GM18508 (cell line): ENCODE results near the gene KIAA0753.

Experiments
- ATAC-seq: cut with Tn5 transposase; IDR thresholded peaks from one replicate; pipeline ENCODE4 v1.9.1; 2021; ENCODE audit warnings: moderate number of reproducible peaks; ENCODE audit not compliant: insufficient read depth, unreplicated experiment

KIAA0753 gene

GRCh38 chr17:6643451-6644125 lies 3.1 kb upstream of the KIAA0753 start:
- ATAC-seq = no peak

- ATAC-seq = no peak
These were observed 2.1 kb upstream of the KIAA0753 start for GRCh38 chr17:6642592-6642991.

- no peak for ATAC-seq
These were observed 844 bp upstream of the KIAA0753 start for GRCh38 chr17:6641247-6641863.

- no peak for ATAC-seq
These were observed 650 bp downstream of the KIAA0753 start for GRCh38 chr17:6639586-6640535.

- no peak for ATAC-seq
These were observed 1.4 kb downstream of the KIAA0753 start for GRCh38 chr17:6639014-6639585.

GRCh38 chr17:6638046-6638908 lies 2.2 kb downstream of the KIAA0753 start:
- no peak for ATAC-seq

- ATAC-seq = no peak
These were observed 3.1 kb downstream of the KIAA0753 start for GRCh38 chr17:6637458-6637840.

GRCh38 chr17:6636616-6637457 lies 3.7 kb downstream of the KIAA0753 start:
- ATAC-seq = no peak

- no peak for ATAC-seq
These were observed 4.4 kb downstream of the KIAA0753 start for GRCh38 chr17:6636105-6636504.

- ATAC-seq = no peak
These were observed 7.2 kb downstream of the KIAA0753 start for GRCh38 chr17:6633263-6633662.

- ATAC-seq = no peak
These were observed 8.0 kb downstream of the KIAA0753 start for GRCh38 chr17:6632530-6632929.

GRCh38 chr17:6630390-6630789 lies 10.1 kb downstream of the KIAA0753 start:
- no peak for ATAC-seq

GRCh38 chr17:6627019-6627418 lies 13.5 kb downstream of the KIAA0753 start:
- ATAC-seq = no peak

- no peak for ATAC-seq
These were observed 13.9 kb downstream of the KIAA0753 start for GRCh38 chr17:6626616-6627015.

- no peak for ATAC-seq
These were observed 16.6 kb downstream of the KIAA0753 start for GRCh38 chr17:6623941-6624340.

GRCh38 chr17:6611231-6611630 lies 29.3 kb downstream of the KIAA0753 start:
- ATAC-seq = no peak

GRCh38 chr17:6610011-6610410 lies 30.5 kb downstream of the KIAA0753 start:
- ATAC-seq = no peak

GRCh38 chr17:6608321-6608720 lies 32.2 kb downstream of the KIAA0753 start:
- ATAC-seq = no peak

GRCh38 chr17:6605142-6605541 lies 35.4 kb downstream of the KIAA0753 start:
- no peak for ATAC-seq
